IgD-negative memory B cell (primary cell): ENCODE data around the gene SMIM44. TPM values are rescaled to one million over a fixed set of nuclear protein-coding genes. Genes with fewer than 3 reads are reported as not detected.

Source experiments
- H3K27ac Mint-ChIP-seq, 3 donors: one replicate each; pipeline ENCODE4 v1.8.0; 2020 to 2022; ENCODE audit warnings: mild to moderate bottlenecking in 3 of 3, mixed read lengths in 3 of 3, moderate library complexity in 1 of 3
- H3K27me3 Mint-ChIP-seq: one replicate; pipeline ENCODE4 v1.8.0; 2021; ENCODE audit warnings: mixed read lengths
- H3K36me3 Mint-ChIP-seq: one replicate; pipeline ENCODE4 v1.8.0; 2020; ENCODE audit warnings: mild to moderate bottlenecking, mixed read lengths
- H3K4me1 Mint-ChIP-seq, 3 donors: one replicate each; pipeline ENCODE4 v1.8.0; 2020 to 2022; ENCODE audit warnings: mixed read lengths in 3 of 3, mild to moderate bottlenecking in 1 of 3
- H3K4me3 Mint-ChIP-seq, 4 donors: one replicate each; pipeline ENCODE4 v1.8.0; 2020 to 2022; ENCODE audit warnings: mild to moderate bottlenecking in 4 of 4, mixed read lengths in 4 of 4, moderate library complexity in 3 of 4
- H3K9me3 Mint-ChIP-seq, 3 donors: one replicate each; pipeline ENCODE4 v1.8.0; 2020 to 2021; ENCODE audit warnings: mixed read lengths in 3 of 3, mild to moderate bottlenecking in 1 of 3
- polyA plus RNA-seq: library from polyadenylated mRNA; unstranded; fragments of 300-500 nt; fragmentation: Illumina TruSeq; gene quantifications from one replicate; pipeline ENCODE4 v1.2.3, GENCODE V29; 2021

SMIM44 gene
- polyA plus RNA-seq, 1 donor from 2014 or later: not detected

- no peaks in the 10 kb centered on the region for H3K9me3 Mint-ChIP-seq
- H3K27me3 Mint-ChIP-seq: no peaks in the 10 kb centered on the region
- H3K36me3 Mint-ChIP-seq: no peaks in the 10 kb centered on the region
- H3K4me3 Mint-ChIP-seq: no peak overlapping the region
- H3K4me1 Mint-ChIP-seq: peaks cover 0 to 2% (median 0%) of the 10 kb centered on the region in 3 donors
- no peak overlapping the region for H3K27ac Mint-ChIP-seq
Observed at GRCh38 chr19:3441089-3441985, 41.9 kb downstream of the SMIM44 start.

GRCh38 chr19:3440082-3440481, 43.2 kb downstream of the SMIM44 start:
- peaks cover 4 to 6% (median 6%) of the 10 kb centered on the region in 3 donors for H3K4me1 Mint-ChIP-seq
- H3K27ac Mint-ChIP-seq: peak overlapping the region in 1 of 3 donors; percentile 8
- peaks cover 0 to 1% (median 0%) of the 10 kb centered on the region in 3 donors for H3K9me3 Mint-ChIP-seq
- H3K27me3 Mint-ChIP-seq: no peaks in the 10 kb centered on the region
- no peaks in the 10 kb centered on the region for H3K36me3 Mint-ChIP-seq
- H3K4me3 Mint-ChIP-seq: peak overlapping the region in 1 of 4 donors; percentile 39

GRCh38 chr19:3434630-3435553, 48.3 kb downstream of the SMIM44 start:
- H3K4me1 Mint-ChIP-seq: peaks cover 9 to 12% (median 11%) of the 10 kb centered on the region in 3 donors
- no peaks in the 10 kb centered on the region for H3K27me3 Mint-ChIP-seq
- peaks cover 0 to 1% (median 0%) of the 10 kb centered on the region in 3 donors for H3K9me3 Mint-ChIP-seq
- H3K36me3 Mint-ChIP-seq: no peaks in the 10 kb centered on the region
- peak overlapping the region; percentile 90 to 99 (median 98) for H3K4me3 Mint-ChIP-seq
- peak overlapping the region; percentile 96 to 100 (median 96) for H3K27ac Mint-ChIP-seq

GRCh38 chr19:3433805-3434540, 49.3 kb downstream of the SMIM44 start:
- Mint-ChIP-seq H3K36me3 (no peaks in the 10 kb centered on the region), H3K9me3 (peaks cover 0 to 1% (median 0%) of the 10 kb centered on the region in 3 donors), H3K4me1 (peaks cover 9 to 12% (median 11%) of the 10 kb centered on the region in 3 donors), H3K27me3 (no peaks in the 10 kb centered on the region), H3K27ac (peak overlapping the region in 2 of 3 donors; percentile 84 to 96), H3K4me3 (peak overlapping the region; percentile 90 to 99 (median 98))

- H3K27me3 Mint-ChIP-seq: no peaks in the 10 kb centered on the region
- H3K36me3 Mint-ChIP-seq: no peaks in the 10 kb centered on the region
- no peak overlapping the region for H3K27ac Mint-ChIP-seq
- peaks cover 0 to 1% (median 0%) of the 10 kb centered on the region in 3 donors for H3K9me3 Mint-ChIP-seq
- H3K4me1 Mint-ChIP-seq: peaks cover 9 to 12% (median 11%) of the 10 kb centered on the region in 3 donors
- peak overlapping the region in 1 of 4 donors; percentile 52 for H3K4me3 Mint-ChIP-seq
Observed at GRCh38 chr19:3433313-3433712, 49.9 kb downstream of the SMIM44 start.

Other genes with a start within 250 kb of the SMIM44 start
- gene NFIC, start 116.9 kb downstream of the SMIM44 start, polyA plus RNA-seq: 12.8 TPM
- not detected for gene SMIM24, start 2.9 kb downstream of the SMIM44 start, polyA plus RNA-seq
- gene DOHH, start 17.2 kb upstream of the SMIM44 start, polyA plus RNA-seq: 16.3 TPM
- 19.2 TPM for gene FZR1, start 22.9 kb upstream of the SMIM44 start, polyA plus RNA-seq
- gene TEKTIP1, start 55.7 kb upstream of the SMIM44 start, polyA plus RNA-seq: not detected
- 51.9 TPM for gene MFSD12, start 74.1 kb upstream of the SMIM44 start, polyA plus RNA-seq
- gene HMG20B, start 89.5 kb upstream of the SMIM44 start, polyA plus RNA-seq: 49.3 TPM
- not detected for gene GIPC3, start 102.0 kb upstream of the SMIM44 start, polyA plus RNA-seq
- gene TBXA2R, start 123.4 kb upstream of the SMIM44 start, polyA plus RNA-seq: 3.3 TPM
- 20.6 TPM for gene CACTIN, start 143.3 kb upstream of the SMIM44 start, polyA plus RNA-seq
- 11.5 TPM for gene PIP5K1C, start 217.0 kb upstream of the SMIM44 start, polyA plus RNA-seq
- gene TJP3, start 224.9 kb upstream of the SMIM44 start, polyA plus RNA-seq: 4.9 TPM